Neutrophil (primary cell): ENCODE data around the gene CHL1.

Source experiments
- H3K27ac ChIP-seq: fragments of 200-600 bp; sonication (generic); 2 replicates; pipeline ENCODE4 v1.5.1; 2016; ENCODE audit warnings: mild to moderate bottlenecking, moderate library complexity
- H3K27me3 ChIP-seq: fragments of 200-600 bp; sonication (generic); 2 replicates; pipeline ENCODE4 v1.6.0; 2016; ENCODE audit warnings: mild to moderate bottlenecking
- H3K36me3 ChIP-seq: fragments of 200-600 bp; sonication (generic); 2 replicates; pipeline ENCODE4 v1.5.1; 2017
- H3K4me1 ChIP-seq, 2 experiments: fragments of 200-600 bp in 1 of 2; sonication (generic) in 1 of 2; 1 replicate in 1 of 2; 2 replicates in 1 of 2; pipeline versions ENCODE4 v1.5.1 to v1.6.1; 2013 to 2016; ENCODE audit warnings: low read depth in 1 of 2, low read length in 1 of 2, mild to moderate bottlenecking in 1 of 2, moderate library complexity in 1 of 2; ENCODE audit not compliant: control insufficient read depth in 1 of 2, insufficient read depth in 1 of 2
- H3K4me3 ChIP-seq, 2 experiments: fragments of 200-600 bp in 1 of 2; sonication (generic) in 1 of 2; 1 replicate in 1 of 2; 2 replicates in 1 of 2; pipeline ENCODE4 v1.5.1; 2013 to 2016; ENCODE audit warnings: low read depth in 1 of 2, low read length in 1 of 2, mild to moderate bottlenecking in 1 of 2, moderate library complexity in 1 of 2
- H3K9me3 ChIP-seq: fragments of 200-600 bp; sonication (generic); 2 replicates; pipeline ENCODE4 v1.5.1; 2016
- TF ChIP-seq, protein P1 (sequence below): fragments of 200-600 bp; sonication (generic); IDR thresholded peaks from 2 replicates; pipeline ENCODE4 v1.5.1; 2016; ENCODE audit warnings: antibody characterized with exemption

Gene CHL1

DNA sequence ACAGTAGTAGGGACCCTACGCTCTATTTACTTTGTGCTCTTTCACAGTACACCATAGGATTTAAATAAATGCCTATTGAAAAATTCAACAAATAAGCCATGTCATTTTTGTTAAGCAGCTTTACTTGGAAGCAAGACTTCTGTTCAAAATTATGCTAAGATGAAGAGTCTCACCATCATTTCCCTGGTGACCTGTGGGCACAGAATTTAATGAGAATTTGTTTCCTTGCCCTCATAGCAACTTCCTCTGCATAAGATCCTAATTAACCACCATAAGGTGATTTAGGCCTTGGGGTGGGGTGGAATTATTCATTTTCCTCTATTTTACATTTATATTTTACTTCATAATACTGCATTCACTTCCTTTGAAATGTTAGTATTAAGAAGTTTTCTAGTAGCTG, 70.5 kb downstream of the CHL1 start:
- TF ChIP-seq, protein P1, sequence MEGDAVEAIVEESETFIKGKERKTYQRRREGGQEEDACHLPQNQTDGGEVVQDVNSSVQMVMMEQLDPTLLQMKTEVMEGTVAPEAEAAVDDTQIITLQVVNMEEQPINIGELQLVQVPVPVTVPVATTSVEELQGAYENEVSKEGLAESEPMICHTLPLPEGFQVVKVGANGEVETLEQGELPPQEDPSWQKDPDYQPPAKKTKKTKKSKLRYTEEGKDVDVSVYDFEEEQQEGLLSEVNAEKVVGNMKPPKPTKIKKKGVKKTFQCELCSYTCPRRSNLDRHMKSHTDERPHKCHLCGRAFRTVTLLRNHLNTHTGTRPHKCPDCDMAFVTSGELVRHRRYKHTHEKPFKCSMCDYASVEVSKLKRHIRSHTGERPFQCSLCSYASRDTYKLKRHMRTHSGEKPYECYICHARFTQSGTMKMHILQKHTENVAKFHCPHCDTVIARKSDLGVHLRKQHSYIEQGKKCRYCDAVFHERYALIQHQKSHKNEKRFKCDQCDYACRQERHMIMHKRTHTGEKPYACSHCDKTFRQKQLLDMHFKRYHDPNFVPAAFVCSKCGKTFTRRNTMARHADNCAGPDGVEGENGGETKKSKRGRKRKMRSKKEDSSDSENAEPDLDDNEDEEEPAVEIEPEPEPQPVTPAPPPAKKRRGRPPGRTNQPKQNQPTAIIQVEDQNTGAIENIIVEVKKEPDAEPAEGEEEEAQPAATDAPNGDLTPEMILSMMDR = no peak
- H3K36me3 ChIP-seq = no peaks in the 10 kb centered on the region

DNA sequence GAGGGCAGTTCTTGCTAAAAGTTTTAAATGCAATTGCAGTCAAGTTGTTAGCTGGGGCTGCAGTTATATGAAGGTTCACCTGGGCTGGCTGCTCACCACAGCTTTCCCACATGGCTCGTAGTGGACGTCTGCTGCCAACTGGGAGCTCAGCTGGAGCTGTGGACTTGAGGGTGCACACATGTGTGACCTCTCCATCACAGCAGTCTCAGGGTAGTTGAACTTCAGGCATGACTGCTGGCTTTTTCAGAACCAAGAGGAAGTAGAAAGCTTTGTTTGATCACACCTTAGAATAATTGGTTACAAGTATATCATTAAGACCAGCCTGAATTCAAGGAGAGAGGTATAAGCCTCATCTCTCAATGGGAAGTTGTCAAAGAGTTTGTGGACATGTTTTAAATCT, 74.1 kb downstream of the CHL1 start:
- no peaks in the 10 kb centered on the region for H3K9me3 ChIP-seq
- H3K36me3 ChIP-seq = no peaks in the 10 kb centered on the region
- H3K4me1 ChIP-seq = no peaks in the 10 kb centered on the region
- no peak overlapping the region for H3K4me3 ChIP-seq
- TF ChIP-seq, protein P1 = no peak
- H3K27ac ChIP-seq = no peak overlapping the region
- H3K27me3 ChIP-seq = no peaks in the 10 kb centered on the region

More for the DNA sequence above, 70.5 kb downstream of the CHL1 start:
- Histone ChIP-seq H3K4me1 (no peaks in the 10 kb centered on the region), H3K27ac (no peak overlapping the region), H3K4me3 (no peak overlapping the region), H3K9me3 (no peaks in the 10 kb centered on the region), H3K27me3 (no peaks in the 10 kb centered on the region)

GRCh38 chr3:274927-275326, 78.4 kb downstream of the CHL1 start:
- TF ChIP-seq, protein P1 = no peak
- H3K4me1 ChIP-seq = no peaks in the 10 kb centered on the region

DNA sequence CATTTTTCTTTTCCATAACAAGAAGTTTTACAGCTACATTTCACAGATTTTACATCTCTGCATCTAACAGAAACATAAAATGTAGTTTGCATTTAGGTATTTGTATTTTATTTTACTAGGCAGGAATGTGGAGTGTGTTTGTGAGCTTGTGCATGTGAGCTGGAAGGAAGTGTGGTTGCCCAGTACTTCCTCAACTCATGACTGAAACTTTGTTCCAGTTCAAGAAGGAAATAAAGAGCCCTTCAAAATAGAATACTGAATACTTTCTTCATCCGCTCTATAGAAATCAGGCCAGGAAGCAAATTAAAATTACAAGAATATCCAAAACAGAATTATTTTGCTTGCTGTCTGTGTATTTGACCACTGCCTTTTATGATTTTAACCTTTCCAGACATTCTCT, 81.3 kb downstream of the CHL1 start:
- Histone ChIP-seq H3K4me1 (no peaks in the 10 kb centered on the region), H3K4me3 (no peak overlapping the region), H3K36me3 (no peaks in the 10 kb centered on the region), H3K27me3 (no peaks in the 10 kb centered on the region), H3K27ac (no peak overlapping the region), H3K9me3 (no peaks in the 10 kb centered on the region)
- TF ChIP-seq, protein P1 = no peak

More at GRCh38 chr3:274927-275326, 78.4 kb downstream of the CHL1 start:
- Histone ChIP-seq H3K27ac (no peak overlapping the region), H3K9me3 (no peaks in the 10 kb centered on the region), H3K36me3 (no peaks in the 10 kb centered on the region), H3K4me3 (no peak overlapping the region), H3K27me3 (no peaks in the 10 kb centered on the region)

DNA sequence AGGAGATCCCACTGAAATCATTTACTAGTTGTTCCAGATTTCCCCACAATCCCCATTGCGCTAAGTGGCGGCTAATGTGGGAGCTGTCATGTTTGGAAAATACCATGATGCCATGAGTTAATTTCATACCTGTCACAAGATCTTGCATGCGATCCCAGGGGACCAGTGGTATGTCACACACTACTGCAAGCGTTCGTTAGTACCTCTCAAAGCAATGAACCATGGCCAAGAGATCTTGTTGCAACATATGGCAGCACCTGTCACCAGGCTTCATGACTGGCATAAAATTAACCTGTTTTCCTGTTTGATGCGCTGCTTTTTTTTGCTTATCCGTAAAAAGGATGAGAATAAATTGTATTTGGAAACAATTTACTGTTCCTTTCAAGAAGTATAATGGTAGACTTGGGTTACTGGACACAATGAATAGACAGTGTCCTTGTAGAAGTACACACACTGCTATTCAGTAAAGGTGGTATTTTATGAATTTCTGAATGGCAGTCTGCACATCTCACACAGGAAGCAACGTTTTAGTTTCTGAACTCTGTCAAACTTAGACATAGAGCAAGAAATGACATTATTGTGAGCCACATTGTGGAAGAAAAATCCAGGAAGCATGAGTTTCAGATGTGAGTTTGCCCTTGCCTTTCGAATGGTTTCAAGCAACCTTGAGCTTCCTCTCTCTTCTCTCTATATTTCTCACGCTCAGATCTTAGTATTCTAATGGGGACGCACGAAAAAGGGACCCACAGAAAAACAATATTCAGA, 81.9 kb downstream of the CHL1 start:
- Histone ChIP-seq H3K36me3 (no peaks in the 10 kb centered on the region), H3K27ac (no peak overlapping the region), H3K27me3 (no peaks in the 10 kb centered on the region), H3K4me3 (no peak overlapping the region), H3K4me1 (no peaks in the 10 kb centered on the region), H3K9me3 (no peaks in the 10 kb centered on the region)
- TF ChIP-seq, protein P1 = no peak
